Measurements from ENCODE around the gene MYH8. TPM values are rescaled to one million over a fixed set of nuclear protein-coding genes. Genes with fewer than 3 reads are reported as not detected.

The MYH8 gene
- total and polyA plus RNA-seq, 2 of the 13 experiments (the other 11 are each of a cell fraction or from before 2014, with no cell fraction given): not detected

GRCh38 chr17:10428781-10429180 is 7.0 kb upstream of the MYH8 start:
- ATAC-seq (no peak), DNase-seq (ENCODE audit: low spot score) (no peak), FAIRE-seq (no peak)
- ChIA-PET POLR2A (no interaction called here), CTCF (ENCODE audit: low intra/inter-chr PET ratio, low total read pairs) (no interaction called here)
- Histone ChIP-seq H3K4me1 (ENCODE audit: insufficient read depth, low read length) (no peaks in the 10 kb centered on the region), H4K20me1 (ENCODE audit: insufficient read depth, low read length) (no peaks in the 10 kb centered on the region), H3K9ac (ENCODE audit: insufficient read depth, low read depth, low read length) (no peak overlapping the region), H3K27me3 (ENCODE audit: control insufficient read depth in 1 of 2, insufficient read depth in 2 of 2, low read length in 2 of 2) (no peaks in the 10 kb centered on the region), H3K36me3 (replicated peaks in 1 of 2; ENCODE audit: control insufficient read depth in 1 of 2, insufficient read depth in 2 of 2, low read length in 2 of 2) (no peaks in the 10 kb centered on the region), H3K79me2 (ENCODE audit: insufficient read depth, low read length) (no peaks in the 10 kb centered on the region), H3K9me3 (ENCODE audit: low read length) (no peaks in the 10 kb centered on the region), H3K4me3 (replicated peaks in 1 of 3; ENCODE audit: insufficient read depth in 1 of 3, low read depth in 2 of 3, low read length in 3 of 3) (no peak overlapping the region), H2AFZ (ENCODE audit: low read length) (no peak overlapping the region), H3K4me2 (ENCODE audit: low read depth, low read length) (no peak overlapping the region), H3K27ac (ENCODE audit: extremely low read length, insufficient read depth, low read length) (no peak overlapping the region)
- in situ Hi-C loops (cut with HindIII; ENCODE audit: extremely low pct_ligation_motif_present, low pct_unique_long_range_greater_than_20kb) (no loop called here), intact Hi-C loops (cut with micrococcal nuclease; ENCODE audit: unreplicated experiment) (no loop called here)
- WGBS (ENCODE audit: low lambda C conversion rate): 46% methylated on average over 2 of the region's 2 CpGs
- no peak for TF ChIP-seq RFX1 (IDR thresholded peaks at IDR 0.05)
- TF ChIP-seq CENPBD1 (CRISPR knock-in tag; IDR thresholded peaks at IDR 0.05; ENCODE audit: borderline replicate concordance, low read depth): no peak
- no peak for TF ChIP-seq ZNF883 (CRISPR knock-in tag; IDR thresholded peaks at IDR 0.05; ENCODE audit: not compliant biosample characterization)
- no peak for TF ChIP-seq ZMYM4 (CRISPR knock-in tag; IDR thresholded peaks at IDR 0.05)
- no peak for TF ChIP-seq SOX13 (IDR thresholded peaks at IDR 0.05)
- no peak for TF ChIP-seq SOX13 (CRISPR knock-in tag; conservative IDR thresholded peaks at IDR 0.05 in 1 of 2, IDR thresholded peaks at IDR 0.05 in 1 of 2)
- TF ChIP-seq ZNF703 (CRISPR knock-in tag; IDR thresholded peaks at IDR 0.05; ENCODE audit: borderline replicate concordance): no peak
- no peak for TF ChIP-seq ZNF580 (CRISPR knock-in tag; IDR thresholded peaks at IDR 0.05; ENCODE audit: borderline replicate concordance, low read depth)
- no peak for TF ChIP-seq U2AF2 (IDR thresholded peaks at IDR 0.05; ENCODE audit: low read depth, low read length)
- TF ChIP-seq HHEX (CRISPR knock-in tag; IDR thresholded peaks at IDR 0.05): no peak
- no peak for TF ChIP-seq JUN (CRISPR knock-in tag; IDR thresholded peaks at IDR 0.05)
- TF ChIP-seq MIER2 (CRISPR knock-in tag; IDR thresholded peaks at IDR 0.05): no peak
- no peak for TF ChIP-seq BHLHE40 (IDR thresholded peaks at IDR 0.05; ENCODE audit: low read length)
- TF ChIP-seq FOXJ3 (CRISPR knock-in tag; IDR thresholded peaks at IDR 0.05; ENCODE audit: borderline replicate concordance): no peak
- no peak for TF ChIP-seq MAF1 (CRISPR knock-in tag; IDR thresholded peaks at IDR 0.05; ENCODE audit: borderline replicate concordance)
- TF ChIP-seq FOXP1 (IDR thresholded peaks at IDR 0.05): no peak
- TF ChIP-seq FOXP1 (CRISPR knock-in tag; IDR thresholded peaks at IDR 0.05): no peak
- no TSS peak for BruUV-seq (replicated peaks)

Data from HepG2 (cell line).